ENCODE measurements around the gene AUNIP.

Gene AUNIP

DNA sequence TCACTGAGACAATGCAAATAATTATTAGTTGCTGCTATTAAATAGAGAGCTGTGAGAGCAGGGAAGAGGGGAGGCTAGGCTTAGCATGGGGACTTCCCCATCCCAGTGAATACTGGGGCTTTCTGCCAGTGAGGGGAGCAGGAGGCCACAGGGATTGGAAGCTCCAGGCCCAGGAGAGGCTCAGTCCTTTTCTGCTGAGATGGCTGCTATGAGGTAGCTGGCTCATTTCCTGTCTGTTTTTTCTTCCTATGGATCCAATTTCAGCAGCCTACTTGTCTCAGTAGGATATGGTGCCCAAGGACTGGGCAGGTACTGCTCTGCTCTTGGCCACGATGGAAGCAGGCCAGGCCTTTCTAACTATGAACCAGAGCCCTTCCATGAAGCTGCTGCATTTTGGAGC, 37.0 kb upstream of the AUNIP start:
- TF ChIP-seq, protein P1, sequence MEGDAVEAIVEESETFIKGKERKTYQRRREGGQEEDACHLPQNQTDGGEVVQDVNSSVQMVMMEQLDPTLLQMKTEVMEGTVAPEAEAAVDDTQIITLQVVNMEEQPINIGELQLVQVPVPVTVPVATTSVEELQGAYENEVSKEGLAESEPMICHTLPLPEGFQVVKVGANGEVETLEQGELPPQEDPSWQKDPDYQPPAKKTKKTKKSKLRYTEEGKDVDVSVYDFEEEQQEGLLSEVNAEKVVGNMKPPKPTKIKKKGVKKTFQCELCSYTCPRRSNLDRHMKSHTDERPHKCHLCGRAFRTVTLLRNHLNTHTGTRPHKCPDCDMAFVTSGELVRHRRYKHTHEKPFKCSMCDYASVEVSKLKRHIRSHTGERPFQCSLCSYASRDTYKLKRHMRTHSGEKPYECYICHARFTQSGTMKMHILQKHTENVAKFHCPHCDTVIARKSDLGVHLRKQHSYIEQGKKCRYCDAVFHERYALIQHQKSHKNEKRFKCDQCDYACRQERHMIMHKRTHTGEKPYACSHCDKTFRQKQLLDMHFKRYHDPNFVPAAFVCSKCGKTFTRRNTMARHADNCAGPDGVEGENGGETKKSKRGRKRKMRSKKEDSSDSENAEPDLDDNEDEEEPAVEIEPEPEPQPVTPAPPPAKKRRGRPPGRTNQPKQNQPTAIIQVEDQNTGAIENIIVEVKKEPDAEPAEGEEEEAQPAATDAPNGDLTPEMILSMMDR (conservative IDR thresholded peaks at IDR 0.05; ENCODE audit: low read length) = no peak
- no peak overlapping the region for H3K4me3 ChIP-seq (ENCODE audit: low read length)
- no peak for DNase-seq (ENCODE audit: low read depth)

DNA sequence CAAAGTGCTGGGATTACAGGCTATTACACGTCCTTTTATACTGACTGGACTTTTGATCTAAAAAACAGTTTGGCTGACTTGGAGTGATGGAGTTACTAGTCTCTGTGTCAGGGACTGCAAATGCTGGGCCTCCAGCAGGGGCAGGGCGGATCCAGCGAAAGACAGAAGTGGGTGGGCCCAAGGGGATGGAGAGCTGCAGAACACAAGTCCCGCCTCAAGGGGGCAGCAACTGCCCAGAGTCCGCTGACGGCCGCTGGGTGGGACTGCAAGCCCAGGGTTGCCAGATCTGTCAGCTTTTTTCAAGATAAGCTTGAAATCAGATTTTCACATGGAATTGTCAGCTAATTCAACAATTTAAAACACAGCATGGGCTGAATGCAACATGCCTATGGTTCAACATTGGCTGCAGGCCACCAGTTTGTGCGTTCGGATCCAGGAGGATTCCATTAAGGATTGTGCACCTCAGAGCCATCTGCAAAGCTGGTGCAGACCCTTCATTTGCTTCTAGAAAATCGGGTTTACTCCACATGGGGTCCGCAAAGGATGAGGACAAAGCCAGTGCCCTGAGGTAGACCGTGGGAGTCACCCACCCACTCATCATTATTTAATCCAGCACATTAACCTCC, 36.2 kb upstream of the AUNIP start:
- peak; percentile 89 for DNase-seq (ENCODE audit: low read depth)
- no peak overlapping the region for H3K4me3 ChIP-seq (ENCODE audit: low read length)
- TF ChIP-seq, protein P1 (conservative IDR thresholded peaks at IDR 0.05; ENCODE audit: low read length) = peak; percentile 100

DNA sequence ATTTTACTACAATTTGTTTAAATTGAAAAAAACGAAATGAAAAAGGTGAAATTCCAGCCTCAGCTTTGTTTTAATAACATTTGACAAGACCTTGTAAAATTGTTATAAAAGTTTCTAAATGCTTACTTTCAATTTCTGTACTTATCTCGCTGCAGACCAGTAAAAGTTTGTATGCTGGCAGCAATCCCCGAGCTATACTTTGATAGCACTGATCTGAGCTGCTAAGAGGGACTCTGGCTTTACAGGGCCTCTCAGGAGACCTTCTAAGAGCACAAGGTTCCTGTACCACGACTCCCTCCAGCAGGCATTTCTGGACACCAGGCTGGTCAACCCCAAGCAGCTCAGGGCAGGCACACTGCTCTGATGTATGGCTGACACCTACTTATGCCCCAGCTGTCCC, 33.9 kb upstream of the AUNIP start:
- TF ChIP-seq, protein P1 (conservative IDR thresholded peaks at IDR 0.05; ENCODE audit: low read length) = no peak
- no peak for DNase-seq (ENCODE audit: low read depth)

GRCh38 chr1:25891606-25892005, 32.3 kb upstream of the AUNIP start:
- TF ChIP-seq, protein P1 (conservative IDR thresholded peaks at IDR 0.05; ENCODE audit: low read length) = no peak
- DNase-seq (ENCODE audit: low read depth) = no peak
- no peak overlapping the region for H3K4me3 ChIP-seq (ENCODE audit: low read length)

More for the DNA sequence above, 33.9 kb upstream of the AUNIP start:
- H3K4me3 ChIP-seq (ENCODE audit: low read length) = no peak overlapping the region

DNA sequence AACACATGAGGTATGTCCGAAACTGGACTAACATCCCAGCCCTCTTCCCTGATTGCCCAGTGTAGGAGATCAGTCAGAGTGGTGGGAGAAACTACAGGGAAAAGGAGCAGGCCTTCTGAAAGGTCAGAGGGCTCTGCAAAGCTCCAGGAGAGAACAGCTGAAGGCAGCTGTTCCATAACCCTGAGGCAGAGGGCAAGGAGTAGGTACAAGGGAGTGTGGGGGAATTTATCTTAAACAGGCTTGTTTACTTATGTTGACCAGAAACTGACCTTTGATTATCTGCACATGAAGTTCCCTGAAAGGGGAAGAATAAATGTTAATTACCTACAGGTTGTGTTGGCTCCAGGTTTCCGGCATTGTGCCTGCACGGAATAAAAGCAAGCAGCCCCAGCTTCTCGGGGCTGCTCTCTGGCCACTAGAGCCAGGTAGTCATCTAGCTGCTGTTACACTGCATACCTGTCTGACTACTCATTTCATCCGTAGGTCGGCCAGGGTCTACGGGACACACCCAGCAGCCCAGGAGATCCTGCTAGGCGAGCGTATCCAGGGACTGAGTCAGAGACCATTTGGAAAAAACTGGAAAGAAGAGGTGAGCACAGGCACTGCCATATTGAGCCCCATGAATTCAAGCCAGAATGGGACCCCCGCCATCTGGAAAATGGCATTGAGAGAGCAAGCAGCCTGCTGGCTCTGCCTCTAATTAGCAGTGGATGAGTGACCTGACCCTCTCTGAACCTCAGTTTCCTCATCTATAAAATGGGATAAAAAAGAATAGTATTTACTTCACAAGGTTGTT, 31.2 kb upstream of the AUNIP start:
- H3K4me3 ChIP-seq (ENCODE audit: low read length) = no peak overlapping the region
- DNase-seq (ENCODE audit: low read depth) = no peak
- TF ChIP-seq, protein P1 (conservative IDR thresholded peaks at IDR 0.05; ENCODE audit: low read length) = no peak

DNA sequence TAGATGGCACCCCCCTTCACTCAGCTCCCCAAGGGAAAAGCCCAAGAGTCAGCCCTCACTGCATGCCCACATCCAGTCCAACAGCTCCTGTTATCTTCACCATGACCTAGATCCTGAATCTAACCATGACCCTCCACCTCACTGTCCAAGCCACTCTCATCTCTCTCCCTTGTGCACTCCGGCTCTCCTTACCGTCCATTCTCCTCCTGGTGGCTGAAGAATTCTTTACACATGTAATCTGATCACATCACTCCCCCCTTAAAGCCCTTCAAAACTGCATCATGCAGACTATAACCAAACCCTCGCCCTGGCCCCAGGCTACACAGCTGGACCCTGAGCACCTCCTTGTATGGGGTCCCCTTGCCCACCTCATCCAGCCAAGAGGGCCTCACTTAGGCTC, 30.2 kb upstream of the AUNIP start:
- no peak overlapping the region for H3K4me3 ChIP-seq (ENCODE audit: low read length)
- no peak for DNase-seq (ENCODE audit: low read depth)
- TF ChIP-seq, protein P1 (conservative IDR thresholded peaks at IDR 0.05; ENCODE audit: low read length) = no peak; the same call in 1 of the 2 replicates
